IPS-15b (cell line): ENCODE results near the gene RUNDC1.
A peak's percentile ranks its signal among the peaks of the same experiment; 100 is the strongest.

Source experiments
- H3K27me3 ChIP-seq: one replicate; pipeline ENCODE4 v1.6.1; 2013; ENCODE audit warnings: low read length; ENCODE audit not compliant: control insufficient read depth, insufficient read depth
- H3K36me3 ChIP-seq: one replicate; pipeline ENCODE4 v1.6.1; 2013; ENCODE audit warnings: low read length; ENCODE audit not compliant: control insufficient read depth, insufficient read depth
- H3K4me1 ChIP-seq: one replicate; pipeline ENCODE4 v1.6.1; 2013; ENCODE audit warnings: mild to moderate bottlenecking, low read length; ENCODE audit not compliant: control insufficient read depth, insufficient read depth
- H3K4me3 ChIP-seq: one replicate; pipeline ENCODE4 v1.5.1; 2013; ENCODE audit warnings: low read depth, low read length
- H3K9ac ChIP-seq: one replicate; pipeline ENCODE4 v1.6.1; 2013; ENCODE audit warnings: low read depth, mild to moderate bottlenecking, low read length
- H3K9me3 ChIP-seq: one replicate; pipeline ENCODE4 v1.6.1; 2013; ENCODE audit warnings: mild to moderate bottlenecking, low read length; ENCODE audit not compliant: control insufficient read depth, insufficient read depth

The RUNDC1 gene

GRCh38 chr17:43040655-43041054 is 60.3 kb downstream of the RUNDC1 start:
- H3K27me3 ChIP-seq = no peaks in the 10 kb centered on the region
- no peaks in the 10 kb centered on the region for H3K36me3 ChIP-seq
- no peak overlapping the region for H3K4me3 ChIP-seq
- no peaks in the 10 kb centered on the region for H3K9me3 ChIP-seq
- no peak overlapping the region for H3K9ac ChIP-seq
- H3K4me1 ChIP-seq = peaks cover 35% of the 10 kb centered on the region

GRCh38 chr17:43042025-43042628 is 61.8 kb downstream of the RUNDC1 start:
- Histone ChIP-seq H3K4me1 (peaks cover 31% of the 10 kb centered on the region), H3K9me3 (no peaks in the 10 kb centered on the region), H3K36me3 (no peaks in the 10 kb centered on the region), H3K9ac (peak overlapping the region; percentile 8), H3K4me3 (no peak overlapping the region), H3K27me3 (no peaks in the 10 kb centered on the region)
